Measurements from ENCODE around the gene DVL2.
"Not testable (repeated sequence)": the region's sequence is repeated elsewhere in the genome, so short reads cannot be mapped to it uniquely, and the experiment has no call there.

The DVL2 gene

GRCh38 chr17:7253082-7253481 lies 18.8 kb upstream of the DVL2 start:
- 89 to 96% methylated on average over 5 of the region's 5 CpGs for WGBS, 2 experiments (ENCODE audit: insufficient coverage in 2 of 2)
- Histone ChIP-seq H3K36me3 (ENCODE audit: control insufficient read depth, insufficient read depth, low read length) (peaks cover 49% of the 10 kb centered on the region), H3K9me3 (ENCODE audit: control insufficient read depth, low read length) (no peaks in the 10 kb centered on the region), H3K27ac (ENCODE audit: low read depth, low read length, severe bottlenecking) (no peak overlapping the region), H3K4me1 (ENCODE audit: control insufficient read depth, insufficient read depth, low read length, poor library complexity, severe bottlenecking) (peaks cover 18% of the 10 kb centered on the region), H3K4me3 (ENCODE audit: extremely low read depth, insufficient read depth, low read length, poor library complexity, severe bottlenecking) (peak overlapping the region; percentile 86)

- Histone ChIP-seq H3K4me1 (ENCODE audit: control insufficient read depth, insufficient read depth, low read length, poor library complexity, severe bottlenecking) (peaks cover 18% of the 10 kb centered on the region), H3K4me3 (ENCODE audit: extremely low read depth, insufficient read depth, low read length, poor library complexity, severe bottlenecking) (peak within 1 kb of the TSS; percentile 86), H3K36me3 (ENCODE audit: control insufficient read depth, insufficient read depth, low read length) (peaks cover 45% of the 10 kb centered on the region), H3K9me3 (ENCODE audit: control insufficient read depth, low read length) (no peaks in the 10 kb centered on the region), H3K27ac (ENCODE audit: low read depth, low read length, severe bottlenecking) (peak within 1 kb of the TSS; percentile 99)
- WGBS, 2 experiments (ENCODE audit: insufficient coverage in 2 of 2) = 1% methylated on average over 41 to 45 of the region's 55 CpGs
Observed at GRCh38 chr17:7252176-7253043, 18.1 kb upstream of the DVL2 start, which contains the start of gene ELP5. ELP5 (plus strand) TSS chr17:7252215; CDS start chr17:7252551, 336 bp downstream.

- H3K27ac ChIP-seq (ENCODE audit: low read depth, low read length, severe bottlenecking) = peak within 1 kb of the TSS; percentile 99
- H3K9me3 ChIP-seq (ENCODE audit: control insufficient read depth, low read length) = no peaks in the 10 kb centered on the region
- peak within 1 kb of the TSS; percentile 86 for H3K4me3 ChIP-seq (ENCODE audit: extremely low read depth, insufficient read depth, low read length, poor library complexity, severe bottlenecking)
- H3K36me3 ChIP-seq (ENCODE audit: control insufficient read depth, insufficient read depth, low read length) = peaks cover 44% of the 10 kb centered on the region
- peaks cover 18% of the 10 kb centered on the region for H3K4me1 ChIP-seq (ENCODE audit: control insufficient read depth, insufficient read depth, low read length, poor library complexity, severe bottlenecking)
- WGBS, 2 experiments (ENCODE audit: insufficient coverage in 2 of 2) = 0% methylated on average over 16 to 26 of the region's 41 CpGs
Observed at GRCh38 chr17:7251661-7252175, 17.4 kb upstream of the DVL2 start, which contains the start of gene CTDNEP1. CTDNEP1 (minus strand) TSS chr17:7251734; CDS start chr17:7251296, 438 bp downstream.

- whole genome bisulfite sequencing, 2 experiments (ENCODE audit: insufficient coverage in 2 of 2) = 0 to 2% methylated on average over 20 to 40 of the region's 55 CpGs
- Histone ChIP-seq H3K4me3 (ENCODE audit: extremely low read depth, insufficient read depth, low read length, poor library complexity, severe bottlenecking) (peak overlapping the region; percentile 86), H3K9me3 (ENCODE audit: control insufficient read depth, low read length) (no peaks in the 10 kb centered on the region), H3K4me1 (ENCODE audit: control insufficient read depth, insufficient read depth, low read length, poor library complexity, severe bottlenecking) (peaks cover 18% of the 10 kb centered on the region), H3K27ac (ENCODE audit: low read depth, low read length, severe bottlenecking) (peak overlapping the region; percentile 99), H3K36me3 (ENCODE audit: control insufficient read depth, insufficient read depth, low read length) (peaks cover 44% of the 10 kb centered on the region)
Observed at GRCh38 chr17:7250695-7251627, 16.6 kb upstream of the DVL2 start.

GRCh38 chr17:7249830-7250229 lies 15.5 kb upstream of the DVL2 start:
- 92 to 94% methylated on average over 2 to 3 of the region's 7 CpGs for WGBS, 2 experiments (ENCODE audit: insufficient coverage in 2 of 2)
- Histone ChIP-seq H3K27ac (ENCODE audit: low read depth, low read length, severe bottlenecking) (no peak overlapping the region), H3K36me3 (ENCODE audit: control insufficient read depth, insufficient read depth, low read length) (peaks cover 41% of the 10 kb centered on the region), H3K4me1 (ENCODE audit: control insufficient read depth, insufficient read depth, low read length, poor library complexity, severe bottlenecking) (peaks cover 18% of the 10 kb centered on the region), H3K4me3 (ENCODE audit: extremely low read depth, insufficient read depth, low read length, poor library complexity, severe bottlenecking) (peak overlapping the region; percentile 86), H3K9me3 (ENCODE audit: control insufficient read depth, low read length) (no peaks in the 10 kb centered on the region)

- H3K27ac ChIP-seq (ENCODE audit: low read depth, low read length, severe bottlenecking) = no peak overlapping the region
- WGBS, 2 experiments (ENCODE audit: insufficient coverage in 2 of 2) = 95 to 98% methylated on average over 4 to 6 of the region's 6 CpGs
- H3K4me1 ChIP-seq (ENCODE audit: control insufficient read depth, insufficient read depth, low read length, poor library complexity, severe bottlenecking) = peaks cover 18% of the 10 kb centered on the region
- H3K36me3 ChIP-seq (ENCODE audit: control insufficient read depth, insufficient read depth, low read length) = peaks cover 41% of the 10 kb centered on the region
- no peaks in the 10 kb centered on the region for H3K9me3 ChIP-seq (ENCODE audit: control insufficient read depth, low read length)
- H3K4me3 ChIP-seq (ENCODE audit: extremely low read depth, insufficient read depth, low read length, poor library complexity, severe bottlenecking) = no peak overlapping the region
Observed at GRCh38 chr17:7249214-7249613, 14.9 kb upstream of the DVL2 start.

GRCh38 chr17:7248796-7249195 lies 14.5 kb upstream of the DVL2 start:
- Histone ChIP-seq H3K4me3 (ENCODE audit: extremely low read depth, insufficient read depth, low read length, poor library complexity, severe bottlenecking) (no peak overlapping the region), H3K27ac (ENCODE audit: low read depth, low read length, severe bottlenecking) (no peak overlapping the region), H3K9me3 (ENCODE audit: control insufficient read depth, low read length) (no peaks in the 10 kb centered on the region), H3K4me1 (ENCODE audit: control insufficient read depth, insufficient read depth, low read length, poor library complexity, severe bottlenecking) (peaks cover 18% of the 10 kb centered on the region), H3K36me3 (ENCODE audit: control insufficient read depth, insufficient read depth, low read length) (peaks cover 42% of the 10 kb centered on the region)
- 97 to 100% methylated on average over 2 to 3 of the region's 4 CpGs for WGBS, 2 experiments (ENCODE audit: insufficient coverage in 2 of 2)

GRCh38 chr17:7246779-7247178 lies 12.5 kb upstream of the DVL2 start:
- Histone ChIP-seq H3K4me1 (ENCODE audit: control insufficient read depth, insufficient read depth, low read length, poor library complexity, severe bottlenecking) (peaks cover 12% of the 10 kb centered on the region), H3K4me3 (ENCODE audit: extremely low read depth, insufficient read depth, low read length, poor library complexity, severe bottlenecking) (no peak overlapping the region), H3K36me3 (ENCODE audit: control insufficient read depth, insufficient read depth, low read length) (peaks cover 38% of the 10 kb centered on the region), H3K9me3 (ENCODE audit: control insufficient read depth, low read length) (no peaks in the 10 kb centered on the region), H3K27ac (ENCODE audit: low read depth, low read length, severe bottlenecking) (no peak overlapping the region)
- 90 to 100% methylated on average over 1 to 2 of the region's 5 CpGs for WGBS, 2 experiments (ENCODE audit: insufficient coverage in 2 of 2)

- Histone ChIP-seq H3K36me3 (ENCODE audit: control insufficient read depth, insufficient read depth, low read length) (peaks cover 52% of the 10 kb centered on the region), H3K27ac (ENCODE audit: low read depth, low read length, severe bottlenecking) (peak overlapping the region; percentile 30)
- H3K9me3 ChIP-seq (ENCODE audit: control insufficient read depth, low read length); H3K4me3 ChIP-seq (ENCODE audit: extremely low read depth, insufficient read depth, low read length, poor library complexity, severe bottlenecking); H3K4me1 ChIP-seq (ENCODE audit: control insufficient read depth, insufficient read depth, low read length, poor library complexity, severe bottlenecking): not testable (repeated sequence)
- WGBS, 2 experiments (ENCODE audit: insufficient coverage in 2 of 2) = 96 to 98% methylated on average over 4 to 8 of the region's 10 CpGs
Observed at GRCh38 chr17:7243838-7244237, 9.5 kb upstream of the DVL2 start.

- H3K27ac ChIP-seq (ENCODE audit: low read depth, low read length, severe bottlenecking) = peak overlapping the region; percentile 30
- 29 to 83% methylated on average over 1 of the region's 2 CpGs for WGBS, 2 experiments (ENCODE audit: insufficient coverage in 2 of 2)
Observed at GRCh38 chr17:7243453-7243729, 9.1 kb upstream of the DVL2 start.

More at GRCh38 chr17:7243453-7243729, 9.1 kb upstream of the DVL2 start:
- Histone ChIP-seq H3K9me3 (ENCODE audit: control insufficient read depth, low read length) (no peaks in the 10 kb centered on the region), H3K4me1 (ENCODE audit: control insufficient read depth, insufficient read depth, low read length, poor library complexity, severe bottlenecking) (peaks cover 5% of the 10 kb centered on the region), H3K4me3 (ENCODE audit: extremely low read depth, insufficient read depth, low read length, poor library complexity, severe bottlenecking) (peak overlapping the region; percentile 84), H3K36me3 (ENCODE audit: control insufficient read depth, insufficient read depth, low read length) (peaks cover 52% of the 10 kb centered on the region)

All from mesodermal cell (in vitro differentiated cells).